Stimulated activated CD4-positive, alpha-beta T cell treated with anti-CD3 and anti-CD28 coated beads, Interleukin-4, amount 100 ng/mL, for 24 hours (primary cell): Measurements from ENCODE around the gene SETD9.

Source experiments
- DNase-seq: peaks from one replicate; pipeline ENCODE4 v3.0.0-alpha.2; 2020

SETD9 gene

DNA sequence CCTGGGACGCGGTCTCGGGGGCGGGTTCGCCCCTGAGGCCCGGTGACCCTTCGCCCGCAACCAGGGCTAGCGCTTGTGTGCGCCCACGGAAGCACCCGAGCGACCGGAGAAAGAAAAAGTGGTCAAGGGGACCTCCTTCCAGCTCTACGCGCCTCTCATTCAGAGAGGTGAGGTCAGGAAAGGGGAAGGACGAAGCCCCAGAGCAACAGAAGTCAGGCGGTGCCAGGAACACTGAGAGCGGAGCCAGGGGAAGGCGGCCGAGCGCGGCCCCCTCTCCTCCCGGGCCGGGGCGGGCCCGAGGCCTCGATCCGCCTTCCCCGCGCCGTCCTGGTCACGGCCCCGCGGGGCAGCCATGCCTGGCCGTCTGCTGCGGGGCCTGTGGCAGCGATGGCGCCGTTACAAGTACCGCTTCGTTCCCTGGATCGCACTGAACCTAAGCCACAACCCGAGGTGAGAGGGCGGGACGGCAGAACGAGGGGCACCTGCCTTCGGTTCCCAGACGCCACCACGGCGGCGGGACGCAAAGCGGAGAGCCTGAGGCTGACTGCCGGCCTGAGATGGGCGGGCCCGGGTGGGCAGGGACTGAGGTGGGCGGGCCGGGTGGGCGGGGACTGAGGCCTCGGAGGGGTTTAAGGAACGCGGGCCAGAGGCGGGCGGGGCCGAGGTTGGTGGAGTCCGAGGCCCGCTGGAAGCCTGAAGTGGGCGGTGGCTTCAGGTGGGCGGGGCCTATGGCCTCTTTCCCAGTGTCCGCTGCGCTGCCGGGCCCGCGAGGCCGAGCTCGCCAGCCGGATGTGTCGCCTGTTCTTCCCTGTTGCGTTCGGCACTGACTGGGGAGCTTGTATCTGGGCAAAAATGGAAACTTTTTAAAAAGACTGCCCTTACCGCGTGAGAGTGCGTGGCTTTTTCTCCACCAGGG lies at the start of gene SETD9:
Gene SETD9, plus strand, starts transcription at position 303 of the 916 bp plus-strand sequence. Its CDS starts 50 bp downstream, at position 353.
- DNase-seq = peak; percentile 91

DNA sequence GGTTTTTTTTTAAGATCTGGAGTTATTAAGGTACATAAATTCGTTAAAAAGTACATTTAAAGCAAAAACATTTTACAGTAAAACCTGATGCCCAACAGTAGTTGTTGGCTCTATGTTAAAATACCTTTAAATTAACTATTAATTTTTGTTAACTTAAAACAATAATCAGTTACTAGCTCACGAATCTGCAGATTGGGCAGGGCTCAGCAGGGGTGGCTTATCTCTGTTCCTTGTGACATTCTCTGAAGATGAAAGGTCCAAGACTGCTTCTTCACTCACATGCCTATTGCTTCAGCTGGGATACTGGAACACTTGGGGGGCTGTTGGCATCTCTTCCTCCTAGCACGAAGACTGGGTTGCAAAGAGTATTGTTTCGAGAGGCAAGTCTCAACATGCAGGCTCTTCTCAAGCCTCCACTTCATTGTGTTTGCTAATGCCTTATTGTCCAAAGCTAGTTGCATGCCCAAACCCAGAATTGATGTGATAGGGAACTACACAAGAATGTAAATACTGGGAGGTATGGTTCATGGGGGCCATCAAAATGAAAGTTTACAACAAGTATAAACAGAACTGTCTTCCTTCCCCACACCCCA lies 47.4 kb upstream of the SETD9 start:
- no peak for DNase-seq

- DNase-seq = no peak
Observed at GRCh38 chr5:56862909-56863308, 46.5 kb upstream of the SETD9 start.

DNA sequence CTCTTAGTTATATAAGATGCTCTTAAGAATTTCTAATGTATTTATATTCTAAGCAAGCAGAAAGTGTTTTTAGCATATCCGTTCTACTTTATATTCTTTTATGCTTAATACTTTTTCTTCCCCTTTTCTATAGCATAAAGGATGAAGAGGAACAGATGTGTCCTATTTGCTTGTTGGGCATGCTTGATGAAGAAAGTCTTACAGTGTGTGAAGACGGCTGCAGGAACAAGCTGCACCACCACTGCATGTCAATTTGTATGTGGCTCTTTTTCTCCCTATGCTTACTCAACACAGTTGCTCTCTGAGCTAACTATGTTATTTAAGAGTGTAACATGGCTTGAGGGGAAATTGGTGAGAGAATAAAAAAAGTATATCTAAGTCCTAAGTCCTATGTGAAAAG lies 37.6 kb upstream of the SETD9 start:
- DNase-seq = no peak

DNA sequence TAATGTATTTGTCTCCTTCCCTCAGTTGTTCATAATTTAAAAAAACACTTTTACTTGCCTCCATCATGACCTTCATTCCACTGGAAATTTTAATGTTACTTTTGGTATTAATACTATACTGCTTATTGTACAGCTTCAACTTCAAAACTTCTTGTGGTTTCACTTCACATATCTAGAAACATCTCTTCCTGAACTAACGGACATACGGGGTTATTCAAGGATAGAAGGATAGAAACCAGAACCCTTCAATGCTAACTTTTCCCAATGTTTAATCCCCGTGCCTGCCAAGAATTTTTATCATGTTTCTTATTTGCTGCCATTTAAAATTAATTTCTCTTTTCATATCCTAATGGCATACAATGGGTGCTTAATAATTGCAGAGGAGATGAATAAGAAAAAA lies 36.3 kb upstream of the SETD9 start:
- DNase-seq = no peak

GRCh38 chr5:56876327-56876726 lies 33.1 kb upstream of the SETD9 start:
- DNase-seq = no peak

DNA sequence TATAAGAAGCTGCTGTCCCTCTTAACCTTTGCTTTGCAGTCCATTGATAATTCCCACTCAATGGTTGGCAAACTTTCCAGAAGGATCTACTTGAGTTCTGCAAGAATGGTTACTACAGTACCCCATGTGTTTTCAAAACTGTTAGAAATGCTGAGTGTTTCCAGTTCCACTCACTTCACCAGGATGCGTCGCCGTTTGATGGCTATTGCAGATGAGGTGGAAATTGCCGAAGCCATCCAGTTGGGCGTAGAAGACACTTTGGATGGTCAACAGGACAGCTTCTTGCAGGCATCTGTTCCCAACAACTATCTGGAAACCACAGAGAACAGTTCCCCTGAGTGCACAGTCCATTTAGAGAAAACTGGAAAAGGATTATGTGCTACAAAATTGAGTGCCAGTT lies 27.8 kb upstream of the SETD9 start:
- no peak for DNase-seq

DNA sequence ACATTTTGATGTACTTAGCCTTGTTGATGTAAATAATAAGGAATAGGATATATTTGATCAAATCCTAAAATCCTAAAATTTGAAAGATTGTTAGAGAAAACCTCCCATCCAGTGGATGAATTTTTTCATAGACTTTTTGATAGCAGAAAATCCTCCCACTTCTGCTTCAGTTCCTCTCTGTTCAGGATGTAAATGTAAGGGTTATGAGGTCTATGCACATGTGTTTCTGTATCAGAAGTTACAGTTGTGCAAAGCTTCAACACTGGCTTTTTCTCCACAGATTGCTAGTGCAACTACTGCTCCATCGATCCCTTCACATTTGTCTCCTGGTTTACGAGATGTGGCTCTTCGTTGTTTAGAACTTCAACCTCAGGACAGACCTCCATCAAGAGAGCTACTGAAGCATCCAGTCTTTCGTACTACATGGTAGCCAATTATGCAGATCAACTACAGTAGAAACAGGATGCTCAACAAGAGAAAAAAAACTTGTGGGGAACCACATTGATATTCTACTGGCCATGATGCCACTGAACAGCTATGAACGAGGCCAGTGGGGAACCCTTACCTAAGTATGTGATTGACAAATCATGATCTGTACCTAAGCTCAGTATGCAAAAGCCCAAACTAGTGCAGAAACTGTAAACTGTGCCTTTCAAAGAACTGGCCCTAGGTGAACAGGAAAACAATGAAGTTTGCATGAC lies 16.0 kb upstream of the SETD9 start:
- DNase-seq = no peak

- no peak for DNase-seq
Observed at GRCh38 chr5:56896763-56897162, 12.6 kb upstream of the SETD9 start.

DNA sequence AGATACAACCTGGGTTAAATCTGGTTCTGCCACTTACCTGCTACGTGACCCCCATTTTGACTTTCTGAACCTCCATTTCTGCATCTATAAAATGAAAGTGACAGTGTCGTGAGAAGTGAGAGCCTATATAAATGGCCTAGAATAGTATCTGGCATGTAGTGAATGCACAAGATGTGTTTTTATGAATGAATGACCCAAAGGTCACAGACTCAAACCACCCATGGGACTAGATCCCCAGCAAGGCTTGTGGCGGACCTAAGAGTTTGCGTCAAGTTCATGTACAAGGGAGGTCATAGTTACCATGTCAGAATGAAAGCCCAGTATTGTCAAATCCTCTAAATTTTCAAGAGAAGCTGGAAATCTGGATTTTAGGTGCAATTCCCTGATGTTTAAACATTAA lies 11.2 kb upstream of the SETD9 start:
- no peak for DNase-seq

- DNase-seq = no peak
Observed at GRCh38 chr5:56900395-56900794, 9.0 kb upstream of the SETD9 start.

DNA sequence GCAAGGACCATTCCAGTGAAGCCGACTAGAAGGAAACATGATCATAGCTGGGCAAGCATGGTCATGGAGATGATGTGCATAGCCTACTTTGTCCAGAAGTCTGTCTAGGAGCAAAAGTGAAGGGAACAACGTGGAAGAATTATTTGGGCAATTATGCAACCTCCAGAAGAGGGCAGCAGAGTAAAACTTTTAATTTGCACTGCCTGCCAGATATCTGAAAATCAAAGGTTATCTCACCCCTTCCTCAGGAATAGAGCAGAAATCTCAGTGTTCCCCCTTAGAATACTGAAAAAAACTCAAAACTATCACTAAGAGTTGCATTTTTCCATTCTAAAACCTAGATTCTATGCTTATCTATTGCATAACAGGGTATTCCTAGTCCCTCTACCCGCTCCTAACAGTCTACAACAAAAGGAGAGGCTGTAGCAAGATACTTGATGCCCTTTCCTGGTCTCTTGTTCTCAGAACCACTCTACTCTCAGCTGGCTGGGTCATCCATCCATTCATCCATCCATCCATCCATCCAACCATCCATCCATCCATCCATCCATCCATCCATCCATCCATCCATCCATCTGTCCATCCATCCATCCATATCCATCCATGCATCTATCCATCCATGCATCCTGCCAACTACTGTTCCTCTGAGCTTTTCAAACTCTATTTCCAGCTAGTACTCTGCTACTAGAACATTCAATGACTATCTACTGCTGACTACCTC lies 8.4 kb upstream of the SETD9 start:
- peak; percentile 49 for DNase-seq

DNA sequence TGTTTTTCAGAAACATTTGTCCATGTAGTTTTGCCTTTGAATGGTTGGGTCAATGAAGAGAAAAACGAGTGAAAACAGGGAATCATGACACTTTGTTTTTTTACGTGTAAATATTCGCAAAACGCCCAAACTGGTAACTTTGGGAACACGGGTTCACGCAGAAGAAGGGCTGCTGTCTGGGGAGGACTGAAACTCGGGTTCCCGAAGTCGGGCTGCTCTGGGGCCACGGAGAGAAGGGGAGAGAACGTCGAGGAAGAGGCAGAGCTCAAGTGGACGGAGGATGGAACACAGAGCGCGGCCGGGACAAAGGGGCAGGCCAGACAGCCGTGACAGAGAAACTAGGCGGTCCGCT lies 478 bp upstream of the SETD9 start:
- DNase-seq = no peak

- no peak for DNase-seq
Observed at GRCh38 chr5:56910210-56910965, 992 bp downstream of the SETD9 start.

- no peak for DNase-seq
Observed at GRCh38 chr5:56913766-56914165, 4.4 kb downstream of the SETD9 start.

DNA sequence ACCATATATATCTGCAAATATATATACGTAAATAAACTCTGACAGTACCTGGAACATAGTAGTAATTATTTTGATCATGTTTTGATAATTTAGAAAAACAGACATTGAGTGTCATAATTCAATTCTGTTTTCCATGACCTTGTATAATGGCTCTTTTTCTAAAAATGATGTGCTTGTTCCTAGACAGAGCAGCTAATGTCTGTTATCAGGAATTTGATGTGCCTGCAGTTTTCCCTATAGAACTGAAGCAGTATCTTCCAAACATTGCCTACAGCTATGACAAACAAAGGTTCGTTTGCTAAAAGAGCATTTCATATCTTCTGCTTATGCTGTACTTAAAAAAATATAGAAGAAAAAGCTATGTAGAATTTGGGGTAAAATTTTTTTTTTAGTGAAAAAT lies 5.3 kb downstream of the SETD9 start:
- no peak for DNase-seq

DNA sequence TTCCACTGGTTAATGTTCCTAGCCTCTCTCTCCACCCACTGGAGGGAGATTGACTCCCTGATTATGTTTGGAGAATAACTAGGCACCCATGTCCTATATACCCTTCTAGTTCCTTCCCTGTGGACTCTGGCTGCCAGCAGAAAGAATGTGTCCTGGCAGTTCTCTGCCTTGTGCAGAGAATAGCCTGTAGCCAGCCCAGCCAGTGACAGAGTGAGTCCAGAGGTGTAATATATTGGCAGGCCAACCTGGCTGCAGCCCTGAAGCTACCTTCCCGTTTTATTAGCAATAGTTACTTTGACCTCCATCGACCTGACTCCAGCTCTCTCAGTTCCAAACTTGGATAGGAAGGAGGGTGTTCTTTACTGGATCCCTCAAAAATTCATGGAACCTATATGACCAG lies 8.1 kb downstream of the SETD9 start:
- DNase-seq = no peak

GRCh38 chr5:56918054-56918453 lies 8.7 kb downstream of the SETD9 start:
- no peak for DNase-seq

GRCh38 chr5:56919942-56920662 lies 10.7 kb downstream of the SETD9 start:
- no peak for DNase-seq

GRCh38 chr5:56922922-56923321 lies 13.5 kb downstream of the SETD9 start:
- DNase-seq = no peak

DNA sequence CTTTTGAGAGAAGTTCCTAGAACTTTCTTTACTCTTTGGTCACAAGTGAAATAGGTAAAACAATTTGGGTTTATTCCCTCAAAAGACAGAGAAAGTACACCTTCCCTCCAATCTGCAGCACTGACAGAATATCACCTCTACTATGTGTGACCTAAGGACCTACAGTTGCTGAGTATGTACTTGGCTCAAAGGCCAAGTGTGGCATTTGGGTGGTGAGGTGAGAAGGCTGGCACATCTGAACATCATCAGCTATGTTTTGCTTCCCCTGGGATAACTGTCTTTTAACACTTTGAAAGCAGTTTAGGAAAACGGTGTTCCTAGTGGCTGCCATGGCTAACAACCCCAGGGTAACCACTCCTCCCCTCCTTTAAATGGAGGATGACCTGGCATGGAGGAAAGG lies 24.9 kb downstream of the SETD9 start:
- DNase-seq = no peak

GRCh38 chr5:56938858-56939257 lies 29.5 kb downstream of the SETD9 start:
- no peak for DNase-seq
